Hindlimb muscle (tissue), 1 donor: Measurements from ENCODE around the gene PDIA6. TPM values are rescaled to one million over a fixed set of nuclear protein-coding genes. Genes with fewer than 3 reads are reported as not detected.
A peak's percentile ranks its signal among the peaks of the same experiment; 100 is the strongest.

Experiments
- DNase-seq: peaks from one replicate; pipeline ENCODE4 v3.0.0-alpha.2; 2013
- polyA plus RNA-seq: library from polyadenylated mRNA; unstranded; fragments of 120-200 nt; gene quantifications from one replicate; pipeline ENCODE4 v1.2.1, GENCODE V29; 2013; ENCODE audit not compliant: insufficient read length

PDIA6 gene
- polyA plus RNA-seq, result 125 TPM

- DNase-seq, result peak; percentile 97
Measured at GRCh38 chr2:10812362-10813162, at the start of gene PDIA6. Gene PDIA6 (minus strand): TSS chr2:10812785. CDS start chr2:10812696, 89 bp downstream.

DNA sequence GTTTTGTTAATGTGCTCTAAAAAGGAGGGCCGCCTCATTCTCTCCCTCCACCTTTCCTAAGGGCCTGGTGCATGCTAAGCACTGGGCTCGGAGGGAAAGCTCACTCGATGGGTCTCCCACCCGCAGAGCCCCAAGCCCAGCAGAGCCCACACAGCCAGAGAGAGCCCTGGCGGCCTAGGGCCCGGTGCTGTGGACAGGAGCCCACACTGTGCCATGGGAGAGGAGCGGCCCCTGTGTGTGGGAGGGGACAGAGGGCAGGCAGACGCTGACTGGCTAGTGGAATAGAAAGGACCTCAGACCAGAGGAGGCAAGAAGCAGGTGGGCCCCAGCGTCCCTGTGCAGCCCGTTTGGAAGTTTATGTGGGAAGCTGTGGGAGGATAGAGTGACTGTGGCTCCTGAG is 49.7 kb upstream of the PDIA6 start:
- no peak for DNase-seq

DNA sequence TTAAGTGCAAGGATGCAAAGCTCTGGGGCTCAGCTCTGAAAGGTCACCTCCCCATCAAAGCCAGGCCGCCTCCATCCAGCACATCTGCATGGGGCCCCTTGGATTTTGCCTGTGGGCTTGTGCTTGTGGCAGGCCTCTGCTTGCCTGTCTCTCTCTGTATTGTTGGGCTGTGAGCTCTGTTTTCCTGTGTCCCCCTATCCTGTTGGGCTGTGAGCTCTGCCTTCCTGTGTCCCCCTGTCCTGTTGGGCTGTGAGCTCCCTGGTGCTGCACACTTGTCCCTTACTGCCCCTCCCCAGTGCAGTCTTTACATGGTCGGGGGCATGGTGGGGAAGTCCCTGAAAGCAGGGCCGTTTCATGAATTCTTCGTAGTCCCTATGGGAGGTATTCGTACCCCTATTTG is 49.2 kb upstream of the PDIA6 start:
- DNase-seq, result no peak

GRCh38 chr2:10860814-10861325 is 48.3 kb upstream of the PDIA6 start:
- DNase-seq, result no peak

DNA sequence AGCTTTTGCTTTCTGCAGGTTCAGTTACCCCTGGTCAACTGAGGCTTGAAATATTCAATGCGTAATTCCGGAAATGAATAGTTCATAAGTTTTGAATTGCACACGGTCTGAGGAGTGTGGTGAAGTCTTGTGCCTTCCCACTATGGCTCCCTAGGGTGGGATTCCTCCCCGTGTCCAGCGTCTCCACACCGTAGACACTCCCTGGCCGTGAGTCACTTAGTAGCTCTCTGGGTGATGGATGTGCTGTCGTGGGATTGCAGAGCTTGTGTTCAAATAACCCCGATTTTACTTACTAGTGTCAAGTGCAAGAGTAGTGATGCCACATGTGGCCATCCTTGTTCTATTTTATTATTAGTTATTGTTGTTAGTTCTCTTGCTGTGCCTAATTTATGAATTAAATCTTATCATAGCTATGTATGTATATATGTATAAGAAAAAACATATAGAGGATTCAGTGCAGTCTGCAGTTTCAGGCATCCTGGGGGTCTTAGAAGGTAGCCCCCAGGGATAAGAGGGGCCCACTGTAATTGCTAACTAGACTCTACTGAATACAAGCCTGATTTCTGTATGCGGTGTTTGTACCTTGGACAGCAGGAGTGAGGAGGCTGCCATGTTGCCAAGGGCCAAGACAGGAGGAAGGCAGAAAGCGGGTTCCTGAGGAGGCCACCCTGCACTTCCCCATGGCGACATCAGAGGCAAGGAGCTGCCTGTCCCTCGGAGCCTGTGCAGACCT is 47.7 kb upstream of the PDIA6 start:
- no peak for DNase-seq

GRCh38 chr2:10859278-10859677 is 46.7 kb upstream of the PDIA6 start:
- DNase-seq, result no peak

GRCh38 chr2:10848541-10848940 is 36.0 kb upstream of the PDIA6 start:
- no peak for DNase-seq

GRCh38 chr2:10847008-10847407 is 34.4 kb upstream of the PDIA6 start:
- DNase-seq, result no peak

- no peak for DNase-seq
Measured at GRCh38 chr2:10846110-10846861, 33.7 kb upstream of the PDIA6 start.

GRCh38 chr2:10845640-10846039 is 33.1 kb upstream of the PDIA6 start:
- DNase-seq, result no peak

DNA sequence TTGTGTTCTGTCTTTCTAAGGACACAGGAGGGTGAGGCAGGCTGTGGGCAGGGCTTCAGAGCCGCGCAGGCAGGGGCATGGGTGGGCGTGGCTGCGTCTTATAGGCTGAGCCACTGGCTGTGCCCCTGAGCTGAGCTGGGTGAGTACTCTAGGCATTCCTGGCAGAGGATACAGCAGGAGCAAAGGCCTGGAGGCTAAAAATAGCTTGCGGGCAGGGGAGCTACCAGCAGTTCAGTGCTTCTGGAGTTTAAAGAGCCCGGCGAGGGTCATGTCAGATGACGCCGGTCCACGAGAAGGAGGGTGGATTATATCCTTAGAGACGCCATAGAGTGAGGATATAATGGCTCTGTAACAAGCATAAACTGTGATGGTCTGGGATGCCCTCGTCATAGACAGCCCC is 31.5 kb upstream of the PDIA6 start:
- no peak for DNase-seq

GRCh38 chr2:10842506-10842905 is 29.9 kb upstream of the PDIA6 start:
- DNase-seq, result no peak

- DNase-seq, result no peak
Measured at GRCh38 chr2:10841547-10842219, 29.1 kb upstream of the PDIA6 start.

GRCh38 chr2:10839813-10840212 is 27.2 kb upstream of the PDIA6 start:
- DNase-seq, result no peak

GRCh38 chr2:10838734-10839133 is 26.1 kb upstream of the PDIA6 start:
- DNase-seq, result no peak

GRCh38 chr2:10837298-10838266 is 25.0 kb upstream of the PDIA6 start:
- DNase-seq, result no peak

- DNase-seq, result no peak
Measured at GRCh38 chr2:10835052-10835970, 22.7 kb upstream of the PDIA6 start.

DNA sequence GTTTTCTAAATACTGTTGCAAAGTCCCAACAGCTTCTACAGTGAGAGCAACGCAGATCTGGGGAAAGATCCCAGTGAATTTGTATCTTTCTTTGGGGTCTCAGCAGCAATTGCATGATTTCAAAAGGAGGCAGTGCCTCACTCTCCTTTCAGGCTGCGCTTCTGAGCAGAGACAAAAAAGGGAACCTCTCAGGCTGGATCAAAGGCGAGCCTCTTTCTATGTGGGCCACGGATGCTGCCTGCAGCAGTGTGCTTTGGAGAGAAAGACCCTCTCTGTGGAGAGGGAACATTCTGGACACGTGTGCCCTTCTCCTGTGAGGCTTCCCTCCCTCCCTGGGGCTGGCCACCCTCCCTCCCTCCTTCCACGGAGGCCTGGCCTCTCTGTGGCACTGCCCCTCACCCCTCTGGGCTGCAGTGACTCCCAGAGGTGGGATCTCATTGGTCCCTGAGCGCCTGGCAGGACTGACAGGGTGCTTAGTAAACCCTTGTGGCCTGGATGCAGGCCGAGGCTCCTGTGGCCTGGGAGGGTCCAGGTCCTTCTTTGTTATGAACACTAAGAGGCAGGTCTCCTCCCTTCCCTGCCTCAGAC is 21.6 kb upstream of the PDIA6 start:
- DNase-seq, result no peak

DNA sequence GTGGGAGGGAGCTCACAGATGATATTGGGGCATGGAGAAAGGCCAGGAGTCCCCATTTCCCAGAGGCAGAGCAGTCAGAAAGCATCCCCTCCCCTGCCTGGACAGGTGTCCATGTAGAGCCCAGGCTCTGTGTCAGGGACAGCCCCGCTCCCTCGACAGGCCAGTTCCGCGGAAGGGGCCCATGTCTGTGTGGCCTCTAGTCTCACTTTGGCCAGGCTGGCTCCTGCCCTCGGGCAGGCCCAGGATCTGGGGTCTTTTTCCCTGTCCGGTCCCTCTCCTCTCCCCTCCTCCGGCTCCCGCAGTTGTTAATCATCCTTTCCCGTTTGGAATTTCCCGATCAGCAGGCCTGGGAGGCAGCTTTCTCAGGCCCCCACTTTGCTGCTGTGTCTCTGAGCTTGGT is 20.4 kb upstream of the PDIA6 start:
- no peak for DNase-seq
